ENCODE measurements around the gene ACTG2. TPM values are rescaled to one million over a fixed set of nuclear protein-coding genes. Genes with fewer than 3 reads are reported as not detected.

Gene ACTG2
- total RNA-seq, 3 donors from 2014 or later: 53.1 to 3,506 (median 391) TPM

DNA sequence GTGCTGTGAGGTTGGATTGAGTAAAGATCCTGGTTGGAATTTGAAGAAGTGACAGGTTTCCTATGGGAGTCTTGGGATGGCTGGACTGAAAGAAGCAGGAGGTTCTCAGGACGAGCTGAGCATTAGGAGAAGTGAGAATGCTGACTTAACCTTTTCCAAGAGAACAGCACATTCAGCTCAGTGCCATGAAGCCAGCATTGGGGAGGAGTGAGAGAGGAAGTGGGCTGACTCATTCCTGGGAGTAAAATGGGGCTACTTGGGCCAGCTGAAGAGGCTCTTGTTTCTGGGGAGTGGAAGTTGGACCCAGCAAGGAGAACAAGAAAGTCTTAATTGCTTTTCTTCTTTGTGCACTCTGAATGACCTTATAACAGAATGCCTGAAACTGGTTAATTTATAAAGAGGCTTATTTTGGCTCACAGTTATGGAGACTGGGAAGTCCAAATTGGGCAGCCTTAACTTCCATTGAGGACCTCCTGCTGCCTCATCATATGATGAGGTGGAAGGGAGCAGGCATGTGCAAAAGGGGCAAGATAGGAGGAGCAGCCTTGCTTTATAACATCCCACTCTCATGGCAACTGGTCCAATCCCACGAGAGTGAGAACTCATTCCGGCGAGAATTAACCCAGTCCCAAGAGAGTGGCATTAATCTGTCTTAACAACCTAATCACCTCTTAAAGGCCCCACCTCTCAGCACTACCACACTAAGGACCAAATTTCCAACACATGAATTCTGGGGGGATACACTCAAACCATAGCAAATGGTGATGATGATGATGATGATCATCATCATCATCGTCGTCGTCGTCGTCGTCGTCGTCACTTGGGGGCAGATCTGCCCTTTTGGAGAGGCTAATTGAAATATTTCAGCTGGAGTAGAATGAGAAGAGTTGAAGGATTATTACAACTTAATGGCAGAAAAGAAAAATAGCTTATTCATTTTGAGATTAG, 60.0 kb downstream of the ACTG2 start:
- H3K9me3 ChIP-seq: no peaks in the 10 kb centered on the region
- H3K4me1 ChIP-seq (ENCODE audit: low read depth): no peaks in the 10 kb centered on the region
- no peak overlapping the region for H3K4me3 ChIP-seq
- intact Hi-C loops (cut with DNase I, micrococcal nuclease): no loop called here
- DNase-seq: no peak
- TF ChIP-seq, protein P1, sequence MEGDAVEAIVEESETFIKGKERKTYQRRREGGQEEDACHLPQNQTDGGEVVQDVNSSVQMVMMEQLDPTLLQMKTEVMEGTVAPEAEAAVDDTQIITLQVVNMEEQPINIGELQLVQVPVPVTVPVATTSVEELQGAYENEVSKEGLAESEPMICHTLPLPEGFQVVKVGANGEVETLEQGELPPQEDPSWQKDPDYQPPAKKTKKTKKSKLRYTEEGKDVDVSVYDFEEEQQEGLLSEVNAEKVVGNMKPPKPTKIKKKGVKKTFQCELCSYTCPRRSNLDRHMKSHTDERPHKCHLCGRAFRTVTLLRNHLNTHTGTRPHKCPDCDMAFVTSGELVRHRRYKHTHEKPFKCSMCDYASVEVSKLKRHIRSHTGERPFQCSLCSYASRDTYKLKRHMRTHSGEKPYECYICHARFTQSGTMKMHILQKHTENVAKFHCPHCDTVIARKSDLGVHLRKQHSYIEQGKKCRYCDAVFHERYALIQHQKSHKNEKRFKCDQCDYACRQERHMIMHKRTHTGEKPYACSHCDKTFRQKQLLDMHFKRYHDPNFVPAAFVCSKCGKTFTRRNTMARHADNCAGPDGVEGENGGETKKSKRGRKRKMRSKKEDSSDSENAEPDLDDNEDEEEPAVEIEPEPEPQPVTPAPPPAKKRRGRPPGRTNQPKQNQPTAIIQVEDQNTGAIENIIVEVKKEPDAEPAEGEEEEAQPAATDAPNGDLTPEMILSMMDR (IDR thresholded peaks at IDR 0.05): no peak
- no peaks in the 10 kb centered on the region for H3K36me3 ChIP-seq (ENCODE audit: low read depth)
- ATAC-seq: peak; percentile 47

GRCh38 chr2:73956218-73956865, 63.5 kb downstream of the ACTG2 start:
- Histone ChIP-seq H3K4me3 (no peak overlapping the region), H3K4me1 (ENCODE audit: low read depth) (no peaks in the 10 kb centered on the region), H3K9me3 (no peaks in the 10 kb centered on the region), H3K36me3 (ENCODE audit: low read depth) (no peaks in the 10 kb centered on the region)
- ATAC-seq (peak; percentile 76), DNase-seq (no peak)
- TF ChIP-seq, protein P1 (IDR thresholded peaks at IDR 0.05): no peak
- intact Hi-C loops (cut with DNase I, micrococcal nuclease): no loop called here

DNA sequence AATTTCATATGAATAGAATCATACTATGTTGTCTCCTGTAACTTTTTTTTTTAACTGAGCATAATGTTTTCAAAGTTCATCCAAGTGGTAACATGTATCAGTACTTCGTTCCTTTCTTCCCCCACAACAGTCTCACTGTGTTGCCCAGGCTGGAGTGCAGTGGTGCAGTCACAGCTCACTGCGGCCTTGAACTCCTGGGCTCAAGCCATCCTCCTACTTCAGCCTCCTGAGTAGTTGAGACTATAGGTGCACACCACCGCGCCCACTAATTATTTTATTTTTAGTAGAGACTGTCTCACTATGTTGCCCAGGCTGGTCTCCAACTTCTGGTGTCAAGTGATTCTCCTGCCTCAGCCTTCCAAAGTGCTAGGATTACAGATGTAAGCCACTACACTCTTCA, 68.5 kb downstream of the ACTG2 start:
- intact Hi-C loops (cut with DNase I, micrococcal nuclease): no loop called here
- no peak overlapping the region for H3K4me3 ChIP-seq
- TF ChIP-seq, protein P1 (IDR thresholded peaks at IDR 0.05): no peak
- H3K9me3 ChIP-seq: no peaks in the 10 kb centered on the region
- DNase-seq: no peak
- no peaks in the 10 kb centered on the region for H3K4me1 ChIP-seq (ENCODE audit: low read depth)
- ATAC-seq: no peak
- no peaks in the 10 kb centered on the region for H3K36me3 ChIP-seq (ENCODE audit: low read depth)

GRCh38 chr2:73961823-73962615, 69.2 kb downstream of the ACTG2 start:
- ATAC-seq (no peak), DNase-seq (no peak)
- no peaks in the 10 kb centered on the region for H3K4me1 ChIP-seq (ENCODE audit: low read depth)
- H3K36me3 ChIP-seq (ENCODE audit: low read depth): no peaks in the 10 kb centered on the region
- no peaks in the 10 kb centered on the region for H3K9me3 ChIP-seq
- TF ChIP-seq, protein P1 (IDR thresholded peaks at IDR 0.05): no peak
- H3K4me3 ChIP-seq: no peak overlapping the region
- intact Hi-C loops (cut with DNase I, micrococcal nuclease): no loop called here

DNA sequence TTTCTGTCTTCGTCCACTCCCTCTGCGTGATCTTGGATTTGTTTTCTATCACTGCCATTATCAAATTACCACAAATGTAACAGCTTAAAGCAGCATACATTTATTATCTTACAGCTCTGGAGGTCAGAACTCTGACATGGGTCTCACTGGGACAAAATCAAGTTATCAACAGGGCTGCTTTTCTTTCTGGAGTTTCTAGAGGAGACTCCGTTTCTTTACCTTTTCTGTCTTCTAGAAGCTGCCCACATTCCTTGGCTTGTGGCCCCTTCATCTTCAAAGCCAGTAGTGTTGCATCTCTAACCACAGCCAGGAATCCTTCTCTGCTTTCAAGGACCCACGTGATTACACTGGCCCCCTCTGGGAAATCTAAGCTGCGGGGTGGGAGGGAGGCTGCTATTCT, 70.0 kb downstream of the ACTG2 start:
- Histone ChIP-seq H3K4me3 (no peak overlapping the region), H3K4me1 (ENCODE audit: low read depth) (no peaks in the 10 kb centered on the region), H3K36me3 (ENCODE audit: low read depth) (no peaks in the 10 kb centered on the region), H3K9me3 (no peaks in the 10 kb centered on the region)
- TF ChIP-seq, protein P1 (IDR thresholded peaks at IDR 0.05): no peak
- ATAC-seq (no peak), DNase-seq (no peak)
- intact Hi-C loops (cut with DNase I, micrococcal nuclease): no loop called here
